Osteocyte (in vitro differentiated cells): ENCODE results near the gene HINT3. TPM values are rescaled to one million over a fixed set of nuclear protein-coding genes. Genes with fewer than 3 reads are reported as not detected.

Experiments
- DNase-seq: peaks from one replicate; pipeline ENCODE4 v3.0.0; 2021; ENCODE audit warnings: mixed read lengths; ENCODE audit not compliant: unreplicated experiment; ENCODE audit errors: extremely low spot score
- H3K27ac Mint-ChIP-seq: one replicate; pipeline ENCODE4 v1.8.0; 2021; ENCODE audit warnings: mild to moderate bottlenecking, mixed read lengths; ENCODE audit not compliant: unreplicated experiment
- H3K27me3 Mint-ChIP-seq: one replicate; pipeline ENCODE4 v1.8.0; 2021; ENCODE audit warnings: mixed read lengths; ENCODE audit not compliant: unreplicated experiment
- H3K36me3 Mint-ChIP-seq: one replicate; pipeline ENCODE4 v1.8.0; 2021; ENCODE audit warnings: mixed read lengths; ENCODE audit not compliant: unreplicated experiment
- H3K4me1 Mint-ChIP-seq: one replicate; pipeline ENCODE4 v1.8.0; 2021; ENCODE audit warnings: mixed read lengths; ENCODE audit not compliant: unreplicated experiment
- H3K4me3 Mint-ChIP-seq: one replicate; pipeline ENCODE4 v1.8.0; 2021; ENCODE audit warnings: mild to moderate bottlenecking, moderate library complexity, mixed read lengths; ENCODE audit not compliant: unreplicated experiment
- H3K9me3 Mint-ChIP-seq: one replicate; pipeline ENCODE4 v1.8.0; 2021; ENCODE audit warnings: mixed read lengths; ENCODE audit not compliant: unreplicated experiment
- CTCF ChIP-seq: fragments of 200-600 bp; sonication (generic); IDR thresholded peaks from 2 replicates; pipeline ENCODE4 v1.5.0; 2021; ENCODE audit warnings: antibody characterized with exemption, mild to moderate bottlenecking, moderate library complexity
- total RNA-seq: library from RNA; stranded (reverse); gene quantifications from 2 replicates; pipeline ENCODE4 v1.2.1, GENCODE V29; 2021

Gene HINT3
- total RNA-seq, 1 donor from 2014 or later, result 15.0 TPM

- no peak overlapping the region for H3K4me3 Mint-ChIP-seq
- no peaks in the 10 kb centered on the region for H3K27me3 Mint-ChIP-seq
- no peak for DNase-seq
- H3K27ac Mint-ChIP-seq, result no peak overlapping the region
- H3K36me3 Mint-ChIP-seq, result no peaks in the 10 kb centered on the region
- H3K9me3 Mint-ChIP-seq, result no peaks in the 10 kb centered on the region
- H3K4me1 Mint-ChIP-seq, result peaks cover 4% of the 10 kb centered on the region
- TF ChIP-seq CTCF, result no peak
Measured at GRCh38 chr6:125961117-125961516, 4.5 kb downstream of the HINT3 start.

- Mint-ChIP-seq H3K27ac (no peak overlapping the region), H3K4me3 (no peak overlapping the region), H3K4me1 (peaks cover 3% of the 10 kb centered on the region), H3K36me3 (peaks cover 9% of the 10 kb centered on the region), H3K9me3 (no peaks in the 10 kb centered on the region), H3K27me3 (no peaks in the 10 kb centered on the region)
- DNase-seq, result no peak
- TF ChIP-seq CTCF, result no peak
Measured at GRCh38 chr6:125962900-125963497, 6.4 kb downstream of the HINT3 start.

- H3K27me3 Mint-ChIP-seq, result no peaks in the 10 kb centered on the region
- H3K36me3 Mint-ChIP-seq, result peaks cover 17% of the 10 kb centered on the region
- peaks cover 3% of the 10 kb centered on the region for H3K4me1 Mint-ChIP-seq
- H3K9me3 Mint-ChIP-seq, result no peaks in the 10 kb centered on the region
- H3K4me3 Mint-ChIP-seq, result no peak overlapping the region
- no peak overlapping the region for H3K27ac Mint-ChIP-seq
- no peak for TF ChIP-seq CTCF
- DNase-seq, result no peak
Measured at GRCh38 chr6:125963817-125964216, 7.2 kb downstream of the HINT3 start.

- no peak for TF ChIP-seq CTCF
- H3K4me3 Mint-ChIP-seq, result no peak overlapping the region
- no peak overlapping the region for H3K27ac Mint-ChIP-seq
- H3K36me3 Mint-ChIP-seq, result peaks cover 22% of the 10 kb centered on the region
- no peak for DNase-seq
- no peaks in the 10 kb centered on the region for H3K27me3 Mint-ChIP-seq
- peaks cover 3% of the 10 kb centered on the region for H3K4me1 Mint-ChIP-seq
- no peaks in the 10 kb centered on the region for H3K9me3 Mint-ChIP-seq
Measured at GRCh38 chr6:125966569-125966968, 10.0 kb downstream of the HINT3 start.

GRCh38 chr6:125968493-125968892, 11.9 kb downstream of the HINT3 start:
- no peak for DNase-seq
- no peak overlapping the region for H3K27ac Mint-ChIP-seq
- no peaks in the 10 kb centered on the region for H3K4me1 Mint-ChIP-seq
- peaks cover 26% of the 10 kb centered on the region for H3K36me3 Mint-ChIP-seq
- H3K27me3 Mint-ChIP-seq, result no peaks in the 10 kb centered on the region
- TF ChIP-seq CTCF, result no peak
- no peak overlapping the region for H3K4me3 Mint-ChIP-seq
- no peaks in the 10 kb centered on the region for H3K9me3 Mint-ChIP-seq
